ENCODE measurements around the gene ERP29.
"Not testable (repeated sequence)": the region's sequence is repeated elsewhere in the genome, so short reads cannot be mapped to it uniquely, and the experiment has no call there.

ERP29 gene

GRCh38 chr12:112035219-112035785, 22.1 kb downstream of the ERP29 start:
- DNase-seq (ENCODE audit: low spot score) = no peak
- ATAC-seq (ENCODE audit: low read depth) = no peak

GRCh38 chr12:112036614-112037013, 23.4 kb downstream of the ERP29 start:
- H3K36me3 ChIP-seq (ENCODE audit: low read depth) = peaks cover 92% of the 10 kb centered on the region
- H3K27ac ChIP-seq (ENCODE audit: poor library complexity, severe bottlenecking); H3K4me3 ChIP-seq (ENCODE audit: severe bottlenecking); ATAC-seq (ENCODE audit: low read depth); H3K9me3 ChIP-seq (ENCODE audit: severe bottlenecking); DNase-seq (ENCODE audit: low spot score); H3K4me1 ChIP-seq (ENCODE audit: insufficient read depth, poor library complexity, severe bottlenecking); H3K27me3 ChIP-seq (ENCODE audit: insufficient read depth, poor library complexity, severe bottlenecking): not testable (repeated sequence)

More at GRCh38 chr12:112035219-112035785, 22.1 kb downstream of the ERP29 start:
- H3K36me3 ChIP-seq (ENCODE audit: low read depth) = peaks cover 94% of the 10 kb centered on the region
- no peak for TF ChIP-seq CTCF (IDR thresholded peaks at IDR 0.05; ENCODE audit: poor library complexity, severe bottlenecking)
- H3K4me1 ChIP-seq (ENCODE audit: insufficient read depth, poor library complexity, severe bottlenecking) = no peaks in the 10 kb centered on the region
- no peaks in the 10 kb centered on the region for H3K9me3 ChIP-seq (ENCODE audit: severe bottlenecking)
- no peak overlapping the region for H3K27ac ChIP-seq (ENCODE audit: poor library complexity, severe bottlenecking)
- no peak overlapping the region for H3K4me3 ChIP-seq (ENCODE audit: severe bottlenecking)
- H3K27me3 ChIP-seq (ENCODE audit: insufficient read depth, poor library complexity, severe bottlenecking) = no peaks in the 10 kb centered on the region

- Histone ChIP-seq H3K4me1 (ENCODE audit: insufficient read depth, poor library complexity, severe bottlenecking) (no peaks in the 10 kb centered on the region), H3K9me3 (ENCODE audit: severe bottlenecking) (no peaks in the 10 kb centered on the region), H3K36me3 (ENCODE audit: low read depth) (peaks cover 95% of the 10 kb centered on the region), H3K27ac (ENCODE audit: poor library complexity, severe bottlenecking) (no peak overlapping the region), H3K4me3 (ENCODE audit: severe bottlenecking) (no peak overlapping the region), H3K27me3 (ENCODE audit: insufficient read depth, poor library complexity, severe bottlenecking) (no peaks in the 10 kb centered on the region)
- no peak for DNase-seq (ENCODE audit: low spot score)
- no peak for TF ChIP-seq CTCF (IDR thresholded peaks at IDR 0.05; ENCODE audit: poor library complexity, severe bottlenecking)
- ATAC-seq (ENCODE audit: low read depth) = no peak
Observed at GRCh38 chr12:112046003-112046402, 32.8 kb downstream of the ERP29 start.

GRCh38 chr12:112049351-112049750, 36.1 kb downstream of the ERP29 start:
- Histone ChIP-seq H3K9me3 (ENCODE audit: severe bottlenecking) (no peaks in the 10 kb centered on the region), H3K36me3 (ENCODE audit: low read depth) (peaks cover 95% of the 10 kb centered on the region), H3K27ac (ENCODE audit: poor library complexity, severe bottlenecking) (no peak overlapping the region), H3K4me1 (ENCODE audit: insufficient read depth, poor library complexity, severe bottlenecking) (no peaks in the 10 kb centered on the region), H3K27me3 (ENCODE audit: insufficient read depth, poor library complexity, severe bottlenecking) (no peaks in the 10 kb centered on the region), H3K4me3 (ENCODE audit: severe bottlenecking) (no peak overlapping the region)
- ATAC-seq (ENCODE audit: low read depth) (no peak), DNase-seq (ENCODE audit: low spot score) (no peak)
- no peak for TF ChIP-seq CTCF (IDR thresholded peaks at IDR 0.05; ENCODE audit: poor library complexity, severe bottlenecking)

GRCh38 chr12:112061137-112061536, 47.9 kb downstream of the ERP29 start:
- H3K27ac ChIP-seq (ENCODE audit: poor library complexity, severe bottlenecking) = no peak overlapping the region
- no peaks in the 10 kb centered on the region for H3K27me3 ChIP-seq (ENCODE audit: insufficient read depth, poor library complexity, severe bottlenecking)
- no peak for ATAC-seq (ENCODE audit: low read depth)
- no peaks in the 10 kb centered on the region for H3K4me1 ChIP-seq (ENCODE audit: insufficient read depth, poor library complexity, severe bottlenecking)
- H3K9me3 ChIP-seq (ENCODE audit: severe bottlenecking) = no peaks in the 10 kb centered on the region
- H3K36me3 ChIP-seq (ENCODE audit: low read depth) = peaks cover 93% of the 10 kb centered on the region
- no peak for DNase-seq (ENCODE audit: low spot score)
- TF ChIP-seq CTCF (IDR thresholded peaks at IDR 0.05; ENCODE audit: poor library complexity, severe bottlenecking) = no peak
- no peak overlapping the region for H3K4me3 ChIP-seq (ENCODE audit: severe bottlenecking)
